NCI-H460 (cell line): ENCODE measurements around the gene TRIM69. TPM values are rescaled to one million over a fixed set of nuclear protein-coding genes. Genes with fewer than 3 reads are reported as not detected.
"Not testable (repeated sequence)": the region's sequence is repeated elsewhere in the genome, so short reads cannot be mapped to it uniquely, and the experiment has no call there.

Experiments used
- DNase-seq: peaks from one replicate; pipeline ENCODE4 v3.0.0-alpha.2; 2016; ENCODE audit warnings: low read depth; ENCODE audit errors: extremely low read depth
- total RNA-seq: library from RNA; depleted of rRNA; stranded (reverse); fragments of >200 nt; shearing (Covaris generic); gene quantifications from 2 replicates; pipeline ENCODE4 v1.2.3, GENCODE V29; 2014

Gene TRIM69
- total RNA-seq, 1 experiment from 2014 or later = 10.0 TPM

DNA sequence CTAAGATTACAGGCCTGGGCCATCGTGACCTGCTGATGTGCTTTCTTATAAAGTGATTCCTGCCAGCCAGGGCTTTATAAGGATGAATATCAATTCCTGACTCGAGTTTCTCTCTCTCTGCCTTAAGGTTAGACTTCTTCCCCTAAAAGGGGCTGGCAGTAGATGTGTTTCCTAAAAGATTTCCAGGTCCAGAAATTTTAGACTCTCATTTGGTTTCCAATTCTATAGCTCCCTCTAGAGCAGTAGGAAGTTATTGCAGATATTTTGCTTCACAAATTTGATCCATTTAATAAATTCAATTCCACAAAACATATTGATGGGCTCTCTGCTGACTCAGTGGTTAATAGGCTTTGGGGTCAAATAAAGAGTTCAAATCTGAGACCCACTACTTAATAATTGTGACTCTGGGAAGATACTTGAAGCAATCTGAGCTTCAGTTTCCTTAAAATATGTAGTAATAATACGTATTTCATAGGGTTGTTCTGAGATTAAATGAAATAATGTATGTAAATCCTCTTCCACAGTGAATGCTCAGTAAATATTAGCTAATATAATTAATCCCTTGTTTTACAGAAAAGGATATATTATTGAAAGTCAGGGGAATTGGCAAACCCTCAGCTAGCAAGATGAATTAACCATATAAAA lies 2.1 kb downstream of the TRIM69 start:
- DNase-seq = peak; percentile 61

DNA sequence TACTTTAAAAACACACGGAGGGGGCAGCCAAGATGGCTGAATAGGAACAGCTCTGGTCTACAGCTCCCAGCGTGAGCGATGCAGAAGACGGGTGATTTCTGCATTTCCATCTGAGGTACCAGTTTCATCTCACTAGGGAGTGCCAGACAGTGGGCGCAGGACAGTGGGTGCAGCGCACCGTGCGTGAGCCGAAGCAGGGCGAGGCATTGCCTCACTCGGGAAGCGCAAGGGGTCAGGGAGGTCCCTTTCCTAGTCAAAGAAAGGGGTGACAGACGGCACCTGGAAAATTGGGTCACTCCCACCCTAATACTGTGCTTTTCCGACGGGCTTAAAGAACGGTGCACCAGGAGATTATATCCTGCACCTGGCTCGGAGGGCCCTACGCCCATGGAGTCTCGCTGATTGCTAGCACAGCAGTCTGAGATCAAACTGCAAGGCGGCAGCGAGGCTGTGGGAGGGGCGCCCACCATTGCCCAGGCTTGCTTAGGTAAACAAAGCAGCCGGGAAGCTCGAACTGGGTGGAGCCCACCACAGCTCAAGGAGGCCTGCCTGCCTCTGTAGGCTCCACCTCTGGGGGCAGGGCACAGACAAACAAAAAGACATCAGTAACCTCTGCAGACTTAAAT lies 3.0 kb downstream of the TRIM69 start:
- DNase-seq = not testable (repeated sequence)

DNA sequence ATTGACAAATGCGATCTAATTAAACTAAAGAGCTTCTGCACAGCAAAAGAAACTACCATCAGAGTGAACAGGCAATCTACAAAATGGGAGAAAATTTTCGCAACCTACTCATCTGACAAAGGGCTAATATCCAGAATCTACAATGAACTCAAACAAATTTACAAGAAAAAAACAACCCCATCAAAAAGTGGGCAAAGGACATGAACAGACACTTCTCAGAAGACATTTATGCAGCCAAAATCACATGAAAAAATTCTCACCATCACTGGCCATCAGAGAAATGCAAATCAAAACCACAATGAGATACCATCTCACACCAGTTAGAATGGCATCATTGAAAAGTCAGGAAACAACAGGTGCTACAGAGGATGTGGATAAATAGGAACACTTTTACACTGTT lies 7.1 kb downstream of the TRIM69 start:
- not testable (repeated sequence) for DNase-seq

DNA sequence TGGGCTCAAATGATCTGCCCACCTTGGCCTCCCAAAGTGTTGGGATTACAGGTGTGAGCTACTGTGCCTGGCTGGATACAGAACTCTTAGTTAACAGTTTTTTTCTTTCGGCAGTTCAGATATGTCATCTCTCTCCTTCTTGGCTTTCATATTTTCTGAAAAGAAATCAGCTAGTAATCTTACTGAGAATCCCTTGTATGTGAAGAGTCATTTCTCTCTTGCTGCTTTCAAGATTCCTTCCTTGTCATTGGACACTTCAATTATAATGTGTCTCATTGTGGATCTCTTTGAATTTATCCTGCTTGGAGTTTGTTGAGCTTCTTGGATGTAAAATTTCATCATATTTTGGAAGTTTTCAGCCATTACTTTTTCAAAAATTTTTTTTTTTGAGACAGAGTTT lies 17.0 kb downstream of the TRIM69 start:
- no peak for DNase-seq

DNA sequence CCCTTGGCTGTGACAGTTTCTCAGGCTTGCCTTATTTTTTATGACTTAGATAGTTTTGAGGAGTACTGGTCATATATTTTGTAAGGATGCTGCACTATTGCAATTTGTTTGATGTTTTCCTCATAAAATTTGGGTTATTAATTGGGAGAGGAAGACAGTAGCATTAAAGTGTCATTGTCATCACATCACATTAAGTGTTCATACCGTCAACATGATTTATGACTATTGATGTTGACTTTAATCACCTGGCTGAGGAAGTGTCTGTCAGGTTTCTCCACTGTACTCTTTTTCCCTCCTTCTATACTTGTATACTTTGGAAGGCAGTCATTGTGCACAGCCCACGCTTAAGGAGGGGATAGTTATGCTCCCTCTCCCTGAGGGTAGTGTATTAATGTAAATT lies 26.9 kb downstream of the TRIM69 start:
- DNase-seq = no peak

DNA sequence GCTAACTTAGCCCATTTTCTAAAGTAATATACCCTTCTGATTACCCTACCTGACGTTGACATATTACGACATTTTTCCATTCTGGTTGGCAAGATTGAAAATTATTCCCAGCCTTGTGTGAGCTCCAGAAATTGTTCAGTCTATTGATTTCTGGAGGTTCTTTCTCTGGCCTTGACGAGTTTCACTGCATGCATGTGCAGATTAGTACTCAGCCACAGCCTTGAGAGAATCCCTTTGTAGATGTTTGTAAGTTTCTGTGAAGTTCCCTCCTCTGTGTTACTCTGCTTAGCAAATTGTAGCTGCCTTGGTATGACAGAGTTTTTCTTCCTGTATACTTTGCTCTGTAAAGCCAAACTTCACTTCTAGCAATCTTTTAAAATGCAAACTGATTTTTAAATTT lies 27.5 kb downstream of the TRIM69 start:
- DNase-seq = no peak

DNA sequence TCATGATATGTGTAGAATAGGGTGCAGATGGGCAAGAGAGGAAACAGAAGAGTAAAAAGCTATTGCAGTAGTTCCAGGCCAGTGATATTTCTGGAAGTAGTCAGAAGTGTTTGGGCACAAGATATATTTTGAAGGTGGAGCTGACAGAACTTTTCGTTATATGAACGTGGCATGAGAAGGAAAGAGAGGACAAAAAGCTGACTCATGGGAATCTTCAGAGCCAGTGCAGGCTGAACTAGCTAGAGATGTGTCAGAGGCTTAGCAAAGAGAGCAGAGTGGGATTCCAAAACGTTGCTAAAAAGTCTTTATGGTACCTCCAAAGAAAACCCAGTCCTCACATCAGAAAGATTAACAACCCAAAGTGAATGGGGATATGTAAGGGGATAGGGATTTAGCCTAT lies 28.7 kb downstream of the TRIM69 start:
- DNase-seq = no peak

DNA sequence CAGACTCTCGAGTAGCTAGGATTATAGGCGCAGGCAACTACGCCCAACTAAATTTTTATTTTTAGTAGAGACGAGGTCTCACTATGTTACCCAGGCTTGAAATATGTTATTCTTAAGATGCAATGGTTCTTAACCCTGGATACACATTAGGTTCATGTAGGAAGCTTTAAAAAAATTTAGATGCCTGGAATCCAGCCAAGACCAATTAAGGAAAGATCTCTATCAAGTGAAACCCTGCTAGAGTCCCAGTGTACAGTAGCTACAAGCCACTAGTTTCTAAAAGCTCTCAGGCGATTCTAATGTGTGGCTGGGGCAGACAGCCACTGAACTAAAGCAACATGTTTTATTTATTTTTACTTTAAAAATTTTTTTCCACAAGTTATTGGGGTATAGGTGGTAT lies 33.2 kb downstream of the TRIM69 start:
- DNase-seq = no peak

DNA sequence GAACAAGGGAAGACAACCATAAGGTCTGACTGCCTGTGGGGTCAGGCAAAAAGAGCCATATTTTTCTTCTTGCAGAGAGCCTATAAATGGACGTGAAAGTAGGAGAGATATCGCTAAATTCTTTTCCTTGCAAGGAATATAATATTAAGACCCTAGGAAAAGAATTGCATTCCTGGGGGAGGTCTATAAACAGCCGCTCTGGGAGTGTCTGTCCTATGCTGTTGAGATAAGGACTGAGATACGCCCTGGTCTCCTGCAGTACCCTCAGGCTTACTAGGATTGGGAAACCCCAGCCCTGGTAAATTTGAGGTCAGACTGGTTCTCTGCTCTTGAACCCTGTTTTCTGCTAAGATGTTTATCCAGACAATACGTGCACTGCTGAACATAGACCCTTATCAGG lies 34.4 kb downstream of the TRIM69 start:
- not testable (repeated sequence) for DNase-seq

DNA sequence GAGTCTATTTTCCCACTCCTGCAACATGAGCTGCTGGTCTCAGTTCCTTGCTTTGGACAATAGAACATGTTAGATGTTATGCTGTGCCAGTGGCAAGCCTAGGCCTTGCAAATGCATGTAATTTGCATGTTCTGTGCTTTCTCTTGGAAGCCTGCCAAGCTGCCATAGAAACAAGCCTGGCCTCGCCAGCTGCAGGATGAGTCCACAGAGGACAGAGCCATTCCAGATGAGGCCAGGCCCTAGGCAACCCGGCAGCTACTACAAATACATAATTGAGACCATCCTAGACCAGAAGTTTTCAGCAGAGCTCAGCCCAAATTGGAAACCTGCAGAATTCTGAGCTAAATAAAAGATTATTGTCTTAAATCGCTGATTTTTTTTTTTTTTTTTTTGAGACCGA lies 39.6 kb downstream of the TRIM69 start:
- no peak for DNase-seq

DNA sequence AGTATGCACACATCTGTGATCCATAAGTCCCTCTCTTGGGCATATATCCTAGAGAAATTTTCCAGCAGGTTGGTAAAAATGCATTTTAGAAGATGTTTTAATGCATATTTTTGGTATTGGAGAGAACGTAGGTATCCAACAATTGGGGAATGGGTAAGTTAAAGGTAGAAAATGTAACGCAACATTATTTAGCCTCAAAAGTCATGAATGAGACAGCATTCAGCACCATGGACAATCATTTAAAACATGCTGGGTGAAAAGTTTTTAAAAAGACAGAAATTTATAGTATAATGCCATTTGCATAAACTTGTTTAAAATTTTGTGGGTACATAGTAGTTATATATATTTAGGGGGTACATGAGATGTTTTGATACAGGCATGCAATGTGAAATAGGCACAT lies 43.4 kb downstream of the TRIM69 start:
- no peak for DNase-seq

DNA sequence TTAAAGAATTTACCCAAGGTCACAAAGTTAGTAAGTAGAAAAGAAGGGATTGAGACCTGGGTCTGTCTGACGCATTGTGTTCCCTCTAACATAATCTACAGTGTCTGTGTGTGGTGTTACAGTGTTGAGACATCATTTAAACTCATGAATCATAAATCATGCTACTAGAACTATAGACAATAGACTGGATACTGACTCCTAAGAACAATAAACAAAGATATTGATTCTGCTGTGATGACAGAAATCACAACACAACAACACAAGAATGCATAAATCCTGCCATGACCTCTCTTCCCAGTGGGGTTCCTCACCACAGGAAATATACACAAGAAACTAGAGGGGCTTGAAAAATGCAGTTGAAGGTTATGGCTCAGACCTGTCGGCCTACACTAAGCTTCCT lies 44.3 kb downstream of the TRIM69 start:
- no peak for DNase-seq

DNA sequence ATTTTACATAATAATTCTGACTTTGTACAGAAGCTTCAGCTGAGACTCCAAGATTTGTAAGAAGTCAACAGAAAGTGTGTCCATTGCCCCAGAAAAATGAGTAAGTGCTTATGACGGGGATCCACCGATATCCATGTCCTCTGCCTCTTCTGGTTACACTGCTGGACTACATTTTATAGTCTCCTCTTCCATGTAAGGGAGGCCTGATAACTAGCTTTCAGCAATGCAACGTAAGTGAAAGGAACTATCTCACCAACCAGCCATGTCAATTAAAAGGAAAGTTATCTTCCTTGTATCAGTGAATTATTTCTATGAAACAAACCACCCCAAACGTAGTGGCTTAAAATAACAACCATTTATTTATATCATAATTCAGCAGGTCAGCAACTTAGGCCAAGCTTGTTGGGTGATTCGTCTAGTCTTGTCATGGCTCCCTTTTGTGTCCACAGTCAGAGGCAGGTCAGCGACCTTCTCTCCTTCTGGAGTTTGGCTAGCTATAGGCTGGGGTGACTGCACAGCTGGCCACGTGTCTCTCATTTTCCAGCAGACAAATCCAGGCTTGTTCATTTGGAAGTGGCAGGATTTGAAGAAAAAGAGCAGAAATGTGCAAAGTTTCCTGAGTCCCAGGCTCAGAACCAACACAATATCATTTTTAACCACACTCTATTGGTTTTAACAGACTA lies 44.9 kb downstream of the TRIM69 start:
- DNase-seq = no peak

DNA sequence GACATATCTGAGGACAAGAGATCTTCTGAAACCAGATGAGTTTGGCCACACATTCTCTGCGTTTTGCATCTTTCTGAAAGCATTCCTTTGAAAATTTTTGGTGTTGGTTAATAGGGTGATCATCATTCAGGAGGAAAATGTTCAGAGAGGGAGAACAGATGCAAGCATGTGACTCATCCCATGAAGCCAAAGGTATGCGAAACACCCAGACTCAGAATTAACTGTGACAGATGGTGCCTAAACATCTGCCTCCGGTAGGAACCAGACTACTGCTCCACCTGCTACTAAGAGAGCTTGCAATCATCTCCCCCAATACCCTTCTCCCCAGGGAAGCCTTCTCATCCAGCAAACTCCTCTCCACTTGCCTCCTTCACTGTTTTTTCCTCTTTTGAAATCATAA lies 46.2 kb downstream of the TRIM69 start:
- DNase-seq = no peak

DNA sequence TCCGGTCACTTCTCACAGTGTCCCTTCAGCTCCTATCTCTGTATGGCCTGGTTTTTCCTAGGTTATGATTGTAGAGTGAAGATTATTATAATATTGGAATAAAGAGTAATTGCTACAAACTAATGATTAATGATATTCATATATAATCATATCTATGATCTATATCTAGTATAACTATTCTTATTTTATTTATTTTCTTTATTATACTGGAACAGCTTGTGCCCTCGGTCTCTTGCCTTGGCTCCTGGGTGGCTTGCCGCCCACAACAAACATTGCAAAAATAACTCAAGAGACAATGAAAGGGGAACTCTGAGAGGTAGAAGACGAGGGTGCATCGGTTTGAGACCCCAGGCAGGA lies 48.6 kb downstream of the TRIM69 start:
- not testable (repeated sequence) for DNase-seq

DNA sequence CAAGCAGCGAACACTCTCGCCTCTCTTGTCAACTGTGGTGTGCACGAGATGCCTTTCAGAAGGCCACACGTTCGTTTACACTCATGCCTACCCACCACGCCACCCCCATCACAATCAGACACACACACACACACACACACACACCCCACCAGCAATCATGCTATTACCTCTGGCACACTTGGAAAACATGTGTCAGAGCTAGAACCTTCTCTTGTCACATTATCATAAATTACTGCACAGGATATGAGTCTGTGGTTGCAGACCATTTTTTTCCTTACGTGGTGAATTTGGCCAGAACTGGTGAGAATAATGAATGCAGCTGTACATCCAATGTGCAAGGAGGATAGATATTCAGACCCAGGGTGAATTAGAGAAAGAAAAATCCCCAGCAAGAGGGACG lies 52.4 kb downstream of the TRIM69 start:
- DNase-seq = no peak

DNA sequence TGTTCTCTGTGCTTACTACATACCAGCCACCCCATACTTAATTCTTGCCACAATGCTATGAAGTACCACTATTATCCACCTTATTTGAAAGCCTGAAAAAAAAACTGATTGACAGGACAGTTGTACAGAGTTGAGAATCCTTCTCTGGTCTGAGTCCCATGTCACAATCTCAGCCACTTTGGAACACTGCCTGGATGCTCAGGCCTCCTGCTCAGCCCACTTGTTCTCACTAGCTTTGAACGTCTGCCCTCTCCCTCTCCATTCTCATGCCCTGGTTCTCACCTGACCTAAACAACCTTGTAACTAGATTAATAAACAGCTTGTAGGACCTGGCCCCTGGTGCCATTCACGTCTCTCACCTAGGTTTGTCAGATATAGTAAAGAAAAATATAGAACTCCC lies 53.9 kb downstream of the TRIM69 start:
- no peak for DNase-seq

DNA sequence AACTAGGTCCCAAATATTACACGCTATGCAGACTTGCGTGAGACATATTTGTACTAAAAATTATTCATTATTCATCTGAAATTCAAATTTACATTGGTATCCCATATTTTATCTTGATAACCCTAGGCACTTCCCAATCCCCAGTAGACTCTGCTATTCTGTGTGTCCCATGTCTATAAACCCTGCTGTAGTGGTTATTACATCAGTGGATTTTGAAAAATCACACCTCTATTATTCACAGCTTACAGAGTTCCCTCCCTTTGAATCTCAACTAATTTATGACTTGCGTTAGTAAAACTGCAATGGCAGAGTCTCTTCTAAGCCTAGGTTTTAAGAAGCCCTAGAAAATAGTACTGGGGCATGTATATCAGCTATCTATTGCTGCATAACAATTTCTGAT lies 54.3 kb downstream of the TRIM69 start:
- DNase-seq = no peak

DNA sequence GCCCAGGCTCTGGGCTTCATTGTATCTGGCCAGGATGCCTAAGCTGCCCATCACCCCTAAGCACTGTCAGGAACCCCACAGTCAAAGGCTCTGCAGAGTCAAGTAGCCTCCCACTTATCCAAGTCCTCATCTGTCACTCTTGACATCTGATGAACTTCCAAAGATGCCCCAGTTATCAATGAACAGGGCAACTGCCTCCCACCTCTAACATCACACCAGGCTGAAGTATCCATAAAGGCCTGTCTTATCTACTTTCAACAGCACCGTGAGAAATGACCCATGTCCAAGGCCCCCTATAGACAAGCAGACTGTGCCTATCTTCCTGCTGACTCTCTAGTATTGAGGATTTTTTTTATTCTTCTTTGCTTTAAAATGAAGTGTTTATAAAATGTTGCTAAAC lies 56.4 kb downstream of the TRIM69 start:
- DNase-seq = no peak

DNA sequence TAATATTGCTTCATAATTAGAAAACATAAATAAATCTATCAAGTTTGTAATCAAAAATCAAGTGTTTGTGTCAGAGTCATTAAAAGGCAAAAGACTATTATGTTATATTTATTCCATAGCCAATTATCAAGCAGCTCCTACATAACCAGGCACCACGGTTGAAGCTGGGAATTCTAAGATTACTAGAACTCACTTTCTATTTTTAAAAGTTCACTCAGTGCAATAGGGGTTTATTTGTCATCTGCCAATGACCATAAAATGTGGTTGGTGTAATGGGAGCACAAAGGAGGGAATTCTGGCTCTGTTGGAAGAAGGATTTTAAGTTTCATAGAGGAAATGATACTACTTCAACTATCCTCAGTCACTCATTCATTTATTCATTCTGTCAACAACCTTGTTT lies 57.7 kb downstream of the TRIM69 start:
- DNase-seq = no peak

DNA sequence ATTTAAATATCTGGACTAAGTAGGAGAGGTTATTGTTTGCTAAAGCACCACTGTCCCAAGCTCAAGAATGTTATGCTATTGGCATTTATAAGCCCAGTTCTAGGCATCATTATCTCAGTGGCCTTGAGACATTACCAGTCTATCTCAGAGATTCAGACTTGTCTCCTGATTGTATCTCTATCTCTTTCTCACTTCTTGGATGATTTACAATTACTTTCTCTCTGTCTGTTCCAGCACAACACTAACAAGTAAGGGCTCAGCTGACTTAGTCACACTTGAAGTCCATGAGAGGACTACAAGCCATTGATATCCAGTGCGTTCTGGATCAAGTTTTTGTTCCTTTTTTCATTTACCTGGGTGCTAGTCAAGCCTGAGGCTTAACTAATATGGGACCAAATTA lies 60.2 kb downstream of the TRIM69 start:
- DNase-seq = no peak

DNA sequence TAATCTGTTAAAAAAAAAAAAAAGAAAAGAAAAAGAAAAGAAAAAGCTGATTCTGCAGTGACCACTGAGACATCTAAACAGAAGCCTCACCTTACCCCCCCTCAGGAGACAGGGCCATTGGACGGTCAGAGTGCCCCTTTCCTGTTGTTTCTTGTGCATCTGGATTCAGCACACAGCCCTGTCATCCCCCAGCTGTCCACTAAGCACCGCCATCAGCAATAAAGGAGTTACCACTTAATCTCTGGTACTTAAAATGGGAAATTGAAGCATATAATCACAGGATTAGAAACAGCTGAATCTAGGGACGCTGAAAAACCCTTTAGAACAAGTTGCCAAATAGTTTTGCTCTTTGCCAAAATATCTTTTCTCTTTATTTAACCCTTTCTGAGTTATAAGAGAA lies 62.5 kb downstream of the TRIM69 start:
- DNase-seq = no peak
